ENCODE measurements around the gene TGFB3. TPM values are rescaled to one million over a fixed set of nuclear protein-coding genes. Genes with fewer than 3 reads are reported as not detected.

TGFB3 gene
- total RNA-seq, 1 experiment from 2014 or later: 12.8 TPM

DNA sequence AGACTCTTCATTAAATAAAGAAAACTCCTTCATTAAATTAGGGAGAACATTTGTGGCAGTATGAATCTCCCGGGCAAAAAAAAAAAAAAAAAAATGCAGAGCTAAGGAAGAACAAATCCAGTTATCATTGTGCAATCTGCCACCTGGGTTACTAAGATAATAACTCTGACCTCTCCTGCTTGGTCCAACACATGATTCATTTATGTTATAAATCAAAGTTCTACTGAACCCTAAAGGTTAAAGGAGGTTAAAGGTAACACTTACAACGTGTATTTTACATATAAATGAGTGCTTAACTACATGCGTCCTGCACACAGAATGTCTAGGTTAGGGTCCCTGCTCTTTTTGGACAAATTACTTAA, 4.2 kb downstream of the TGFB3 start:
- BruUV-seq (replicated peaks): no TSS peak
- Histone ChIP-seq H3K4me1 (ENCODE audit: insufficient read depth, low read length, poor library complexity, severe bottlenecking) (peaks cover 9% of the 10 kb centered on the region), H3K36me3 (ENCODE audit: insufficient read depth, low read length, poor library complexity, severe bottlenecking) (no peaks in the 10 kb centered on the region), H3K27ac (ENCODE audit: low read depth, low read length, poor library complexity, severe bottlenecking) (no peak overlapping the region), H3K9me3 (ENCODE audit: low read depth, low read length, poor library complexity, severe bottlenecking) (no peaks in the 10 kb centered on the region), H3K4me3 (ENCODE audit: low read depth, low read length, poor library complexity, severe bottlenecking) (no peak overlapping the region), H3K27me3 (replicated peaks; ENCODE audit: insufficient read depth, low read depth, low read length, poor library complexity) (no peaks in the 10 kb centered on the region)
- TF ChIP-seq CTCF (conservative IDR thresholded peaks at IDR 0.05; ENCODE audit: low read depth, low read length) (no peak), EZH2 (IDR thresholded peaks at IDR 0.05; ENCODE audit: borderline replicate concordance, low read depth, low read length, poor library complexity, severe bottlenecking) (no peak)
- no peak for DNase-seq (ENCODE audit: low spot score)
- POLR2A ChIA-PET (ENCODE audit: low non-redundant PET): interaction anchor here (0.6 kb wide), 1 partner anchor 8 kb away, joined by 3 read pairs; no protein-coding TSS in a partner anchor
- intact Hi-C loops (cut with micrococcal nuclease; ENCODE audit: unreplicated experiment): no loop called here
- CTCF ChIA-PET: interaction anchor here (0.6 kb wide), 1 partner anchor 269 kb away, joined by 3 read pairs; no protein-coding TSS in a partner anchor

GRCh38 chr14:75976826-75977581, 4.8 kb downstream of the TGFB3 start:
- H3K9me3 ChIP-seq (ENCODE audit: low read depth, low read length, poor library complexity, severe bottlenecking): no peaks in the 10 kb centered on the region
- DNase-seq (ENCODE audit: low spot score): no peak
- no TSS peak for BruUV-seq (replicated peaks)
- no peaks in the 10 kb centered on the region for H3K27me3 ChIP-seq (replicated peaks; ENCODE audit: insufficient read depth, low read depth, low read length, poor library complexity)
- TF ChIP-seq EZH2 (IDR thresholded peaks at IDR 0.05; ENCODE audit: borderline replicate concordance, low read depth, low read length, poor library complexity, severe bottlenecking): no peak
- intact Hi-C loops (cut with micrococcal nuclease; ENCODE audit: unreplicated experiment): no loop called here
- no peak overlapping the region for H3K4me3 ChIP-seq (ENCODE audit: low read depth, low read length, poor library complexity, severe bottlenecking)
- peaks cover 9% of the 10 kb centered on the region for H3K4me1 ChIP-seq (ENCODE audit: insufficient read depth, low read length, poor library complexity, severe bottlenecking)
- ChIA-PET POLR2A (ENCODE audit: low non-redundant PET) (no interaction called here), CTCF (no interaction called here)
- H3K36me3 ChIP-seq (ENCODE audit: insufficient read depth, low read length, poor library complexity, severe bottlenecking): no peaks in the 10 kb centered on the region
- no peak overlapping the region for H3K27ac ChIP-seq (ENCODE audit: low read depth, low read length, poor library complexity, severe bottlenecking)

GRCh38 chr14:75972801-75973421, 8.9 kb downstream of the TGFB3 start:
- DNase-seq (ENCODE audit: low spot score): no peak
- Histone ChIP-seq H3K36me3 (ENCODE audit: insufficient read depth, low read length, poor library complexity, severe bottlenecking) (no peaks in the 10 kb centered on the region), H3K9me3 (ENCODE audit: low read depth, low read length, poor library complexity, severe bottlenecking) (no peaks in the 10 kb centered on the region), H3K27ac (ENCODE audit: low read depth, low read length, poor library complexity, severe bottlenecking) (no peak overlapping the region), H3K27me3 (replicated peaks; ENCODE audit: insufficient read depth, low read depth, low read length, poor library complexity) (no peaks in the 10 kb centered on the region), H3K4me1 (ENCODE audit: insufficient read depth, low read length, poor library complexity, severe bottlenecking) (peaks cover 4% of the 10 kb centered on the region), H3K4me3 (ENCODE audit: low read depth, low read length, poor library complexity, severe bottlenecking) (no peak overlapping the region)
- intact Hi-C loops (cut with micrococcal nuclease; ENCODE audit: unreplicated experiment): no loop called here
- TF ChIP-seq CTCF (conservative IDR thresholded peaks at IDR 0.05; ENCODE audit: low read depth, low read length): no peak
- no peak for TF ChIP-seq EZH2 (IDR thresholded peaks at IDR 0.05; ENCODE audit: borderline replicate concordance, low read depth, low read length, poor library complexity, severe bottlenecking)
- CTCF ChIA-PET: no interaction called here
- no TSS peak for BruUV-seq (replicated peaks)
- POLR2A ChIA-PET (ENCODE audit: low non-redundant PET): no interaction called here
